PC-3 (cell line): ENCODE data around the gene SPRR2E.

Experiments used
- CTCF ChIP-seq: fragments of 300-600 bp; sonication (generic); conservative IDR thresholded peaks from 2 replicates; pipeline ENCODE4 v1.5.1; 2017; ENCODE audit warnings: antibody characterized with exemption, low read depth, mild to moderate bottlenecking, low read length
- EZH2 ChIP-seq: fragments of 300-600 bp; sonication (generic); IDR thresholded peaks from one replicate; pipeline ENCODE4 v1.6.1; 2017; ENCODE audit warnings: antibody characterized with exemption, mild to moderate bottlenecking, low read length; ENCODE audit not compliant: unreplicated experiment

- TF ChIP-seq CTCF (no peak), EZH2 (no peak)
These were observed 38.9 kb upstream of the SPRR2E start for GRCh38 chr1:153133267-153133666.
